IPS DF 6.9 (cell line): ENCODE measurements around the gene KDR.

Experiments
- DNase-seq: peaks from one replicate; pipeline ENCODE4 v3.0.0-alpha.2; 2013; ENCODE audit warnings: low read depth, low spot score
- H3K27ac ChIP-seq: one replicate; pipeline ENCODE4 v1.5.1; 2013; ENCODE audit warnings: low read length, control low read depth
- H3K27me3 ChIP-seq: 2 replicates; pipeline ENCODE4 v1.6.1; 2013; ENCODE audit warnings: mild to moderate bottlenecking, low read length; ENCODE audit not compliant: control insufficient read depth, insufficient read depth
- H3K36me3 ChIP-seq: 2 replicates; pipeline ENCODE4 v1.6.1; 2013; ENCODE audit warnings: low read length; ENCODE audit not compliant: control insufficient read depth, insufficient read depth
- H3K4me1 ChIP-seq: 2 replicates; pipeline ENCODE4 v1.6.1; 2013; ENCODE audit warnings: low read length; ENCODE audit not compliant: control insufficient read depth, insufficient read depth
- H3K4me3 ChIP-seq: 2 replicates; pipeline ENCODE4 v1.5.1; 2013; ENCODE audit warnings: mild to moderate bottlenecking, low read length
- H3K9me3 ChIP-seq: 2 replicates; pipeline ENCODE4 v1.6.1; 2013; ENCODE audit warnings: low read length, inconsistent platforms; ENCODE audit not compliant: control insufficient read depth, insufficient read depth
- WGBS: extraction: QIAGEN DNeasy Blood & Tissue Kit; methylation state at CpG from one replicate; pipeline ENCODE4 v1.1.7; 2013; ENCODE audit warnings: mixed read lengths, missing lambda C conversion rate; ENCODE audit not compliant: insufficient read length, insufficient coverage; 5-methylcytosine and 5-hydroxymethylcytosine counted together

KDR gene

DNA sequence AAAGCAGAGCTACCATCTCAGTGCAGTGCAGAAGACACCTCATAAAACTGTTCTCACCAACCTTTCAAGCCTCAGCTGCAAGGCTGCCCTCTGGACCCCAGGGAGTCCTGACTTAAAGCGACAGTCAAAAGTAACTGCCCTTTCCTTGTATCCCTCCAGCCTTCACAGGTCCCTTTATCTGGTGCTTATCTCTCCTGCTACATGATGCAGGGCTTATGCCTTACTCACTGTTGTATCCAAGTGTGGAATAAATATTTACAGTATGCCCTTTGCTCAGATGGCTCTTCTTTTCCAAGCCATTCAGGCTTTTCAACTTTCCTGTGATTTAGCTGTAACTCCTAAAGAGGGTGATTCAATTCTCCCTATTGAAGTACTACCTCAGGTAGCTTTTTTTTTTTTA, 92.6 kb downstream of the KDR start:
- Histone ChIP-seq H3K27ac (no peak overlapping the region), H3K27me3 (no peaks in the 10 kb centered on the region), H3K4me1 (no peaks in the 10 kb centered on the region; the same call in 1 of the 2 replicates), H3K9me3 (no peaks in the 10 kb centered on the region), H3K4me3 (no peak overlapping the region), H3K36me3 (no peaks in the 10 kb centered on the region)
- no peak for DNase-seq
- WGBS = no CpG with 5 or more reads among the region's 1 CpG

DNA sequence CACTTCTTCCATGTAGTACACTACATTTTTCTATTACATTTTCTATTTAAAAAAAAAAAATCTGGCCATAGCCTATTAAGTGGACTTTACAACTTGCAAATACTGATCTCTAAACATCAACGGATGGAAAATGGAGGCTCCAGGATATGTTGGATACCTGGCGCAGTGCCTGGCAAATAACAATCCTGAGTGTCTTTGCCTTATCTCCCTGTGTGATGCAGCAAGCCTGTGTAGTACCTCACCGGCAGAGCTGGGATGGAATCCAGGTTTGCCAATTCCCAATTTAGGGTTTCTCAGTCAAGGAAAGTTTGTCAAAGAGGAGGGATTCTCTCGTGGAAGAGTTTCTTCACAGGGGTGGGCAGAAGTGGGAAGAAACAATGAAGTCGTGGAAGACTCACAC, 93.2 kb downstream of the KDR start:
- no CpG with 5 or more reads among the region's 5 CpGs for WGBS
- Histone ChIP-seq H3K27ac (no peak overlapping the region), H3K27me3 (no peaks in the 10 kb centered on the region), H3K9me3 (no peaks in the 10 kb centered on the region), H3K36me3 (no peaks in the 10 kb centered on the region), H3K4me3 (no peak overlapping the region), H3K4me1 (peaks cover 1% of the 10 kb centered on the region; the same call in 1 of the 2 replicates)
- no peak for DNase-seq

DNA sequence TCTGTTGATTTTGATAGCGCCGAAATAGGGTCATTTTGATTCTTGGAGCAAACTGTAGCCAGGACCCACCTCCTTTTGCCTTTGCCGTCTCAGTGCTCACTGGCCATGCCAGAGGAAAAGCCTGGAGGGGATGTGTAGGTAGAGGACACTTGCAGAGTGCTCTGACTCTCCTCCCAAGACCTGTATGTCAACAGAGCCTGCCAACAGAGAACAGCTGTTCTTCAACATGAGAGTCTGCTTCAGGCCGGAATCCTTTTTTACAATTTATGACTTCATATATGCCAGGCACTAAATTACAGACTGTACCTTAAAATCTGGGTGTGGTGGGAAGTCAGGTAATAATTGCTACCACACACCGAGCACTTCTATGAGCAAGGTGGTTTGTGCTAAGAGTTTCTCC, 94.2 kb downstream of the KDR start:
- H3K27me3 ChIP-seq = no peaks in the 10 kb centered on the region
- H3K36me3 ChIP-seq = no peaks in the 10 kb centered on the region
- peaks cover 1% of the 10 kb centered on the region; the same call in 1 of the 2 replicates for H3K4me1 ChIP-seq
- H3K27ac ChIP-seq = no peak overlapping the region
- no CpG with 5 or more reads among the region's 5 CpGs for WGBS
- H3K4me3 ChIP-seq = no peak overlapping the region
- no peaks in the 10 kb centered on the region for H3K9me3 ChIP-seq
- no peak for DNase-seq

DNA sequence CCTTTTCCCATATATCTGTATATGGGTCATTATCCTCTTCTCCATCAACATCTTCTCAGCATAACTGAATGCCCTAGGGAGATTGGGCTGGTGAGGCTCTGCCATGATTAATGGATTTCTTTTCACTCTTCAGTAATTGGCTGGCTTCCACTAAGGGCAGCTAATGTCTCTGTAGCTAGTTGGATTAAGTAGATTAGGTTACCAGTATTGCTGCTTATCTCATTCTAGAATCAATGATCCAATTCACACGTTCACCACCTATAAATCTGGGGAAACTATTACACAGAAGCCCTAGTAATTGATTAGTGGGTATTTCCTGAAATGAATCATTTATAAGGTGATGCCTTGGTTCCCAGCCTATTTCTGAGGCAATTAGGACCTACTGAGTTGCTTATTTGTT, 94.8 kb downstream of the KDR start:
- no peak for DNase-seq
- Histone ChIP-seq H3K4me1 (peaks cover 1% of the 10 kb centered on the region; the same call in 1 of the 2 replicates), H3K27ac (no peak overlapping the region), H3K9me3 (no peaks in the 10 kb centered on the region), H3K36me3 (no peaks in the 10 kb centered on the region), H3K4me3 (no peak overlapping the region), H3K27me3 (no peaks in the 10 kb centered on the region)
- no CpG with 5 or more reads among the region's 1 CpG for WGBS

DNA sequence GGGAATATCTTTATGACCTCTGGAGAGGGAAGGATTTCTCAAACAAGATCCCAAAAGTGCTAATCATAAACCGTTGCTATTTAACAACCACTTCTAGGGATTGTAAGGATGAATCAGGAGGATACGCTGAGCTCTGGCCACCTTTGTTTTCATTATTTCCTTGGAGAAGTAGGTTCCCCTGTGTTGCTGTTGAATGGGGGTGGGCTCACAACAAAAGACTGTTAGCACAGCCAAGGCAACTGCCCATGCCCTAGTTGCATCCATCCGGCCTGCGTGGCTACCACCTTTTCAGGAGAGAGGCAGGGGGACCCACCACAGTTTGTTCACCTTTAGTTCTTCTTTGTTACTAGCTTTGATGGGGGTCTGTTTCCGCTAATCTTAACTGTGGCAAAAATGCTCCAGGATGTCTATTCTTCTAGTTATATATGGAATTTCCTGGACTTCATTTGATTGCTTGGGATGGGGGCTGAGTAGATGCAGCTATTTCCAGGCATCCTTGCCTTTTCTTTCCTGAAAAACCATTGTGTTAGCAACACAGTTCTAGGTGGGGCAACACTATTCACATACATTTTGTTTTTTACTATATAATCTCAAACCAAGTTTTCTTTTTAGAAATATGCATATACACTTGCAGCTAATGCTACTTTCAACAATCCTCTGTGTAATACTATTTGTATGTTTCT, 95.4 kb downstream of the KDR start:
- Histone ChIP-seq H3K4me3 (no peak overlapping the region), H3K9me3 (no peaks in the 10 kb centered on the region), H3K27me3 (no peaks in the 10 kb centered on the region), H3K27ac (no peak overlapping the region), H3K4me1 (peaks cover 1% of the 10 kb centered on the region; the same call in 1 of the 2 replicates), H3K36me3 (no peaks in the 10 kb centered on the region)
- no peak for DNase-seq
- no CpG with 5 or more reads among the region's 5 CpGs for WGBS

DNA sequence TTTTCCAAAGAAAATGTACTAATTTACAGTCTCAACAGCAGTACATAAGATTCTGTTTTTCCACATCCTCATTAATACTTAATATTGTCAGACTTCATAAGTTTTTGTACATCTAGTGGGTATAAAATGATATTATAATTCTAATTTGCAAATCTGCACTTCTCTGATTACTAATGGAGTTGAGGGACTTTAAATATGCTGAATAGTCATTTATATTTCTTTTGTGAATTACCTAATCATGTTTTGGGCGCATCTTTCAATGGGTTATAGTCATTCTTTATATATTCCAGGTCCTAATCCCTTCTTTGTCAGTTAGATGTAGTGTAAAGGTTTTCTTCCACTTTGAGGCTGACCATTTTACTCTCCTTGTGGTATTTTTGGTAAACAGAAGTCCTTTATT, 96.1 kb downstream of the KDR start:
- H3K4me3 ChIP-seq = no peak overlapping the region
- WGBS = no CpG with 5 or more reads among the region's 1 CpG
- no peaks in the 10 kb centered on the region for H3K9me3 ChIP-seq
- peaks cover 1% of the 10 kb centered on the region; the same call in 1 of the 2 replicates for H3K4me1 ChIP-seq
- H3K36me3 ChIP-seq = no peaks in the 10 kb centered on the region
- H3K27me3 ChIP-seq = no peaks in the 10 kb centered on the region
- no peak for DNase-seq
- H3K27ac ChIP-seq = no peak overlapping the region
